ENCODE measurements around the gene C14orf119. TPM values are rescaled to one million over a fixed set of nuclear protein-coding genes. Genes with fewer than 3 reads are reported as not detected.

C14orf119 gene
- total RNA-seq, 1 experiment from 2014 or later: 81.3 TPM

DNA sequence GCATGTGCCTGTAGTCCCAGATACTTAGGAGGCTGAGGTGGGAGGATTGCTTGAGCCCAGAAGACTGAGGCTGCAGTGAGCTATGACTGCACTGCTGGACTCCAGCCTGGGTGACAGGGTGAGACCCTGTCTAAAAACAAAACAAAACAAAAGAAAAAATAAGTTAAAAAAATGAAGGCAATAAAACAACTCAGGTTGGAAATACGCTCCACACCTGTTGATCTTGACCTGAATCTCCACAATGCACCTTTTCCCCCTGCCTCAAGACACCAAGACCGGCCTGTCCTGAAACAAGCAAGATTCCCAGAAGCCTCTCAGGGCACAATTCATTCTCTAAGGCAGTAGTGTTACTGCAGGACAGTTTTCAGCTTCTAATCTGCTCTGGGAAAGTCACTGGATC, 44.6 kb downstream of the C14orf119 start (continued):
- no peak for TF ChIP-seq FOXP1 (CRISPR knock-in tag; IDR thresholded peaks at IDR 0.05; ENCODE audit: borderline replicate concordance)
- TF ChIP-seq, protein P1, sequence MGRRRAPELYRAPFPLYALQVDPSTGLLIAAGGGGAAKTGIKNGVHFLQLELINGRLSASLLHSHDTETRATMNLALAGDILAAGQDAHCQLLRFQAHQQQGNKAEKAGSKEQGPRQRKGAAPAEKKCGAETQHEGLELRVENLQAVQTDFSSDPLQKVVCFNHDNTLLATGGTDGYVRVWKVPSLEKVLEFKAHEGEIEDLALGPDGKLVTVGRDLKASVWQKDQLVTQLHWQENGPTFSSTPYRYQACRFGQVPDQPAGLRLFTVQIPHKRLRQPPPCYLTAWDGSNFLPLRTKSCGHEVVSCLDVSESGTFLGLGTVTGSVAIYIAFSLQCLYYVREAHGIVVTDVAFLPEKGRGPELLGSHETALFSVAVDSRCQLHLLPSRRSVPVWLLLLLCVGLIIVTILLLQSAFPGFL (CRISPR knock-in tag; IDR thresholded peaks at IDR 0.05; ENCODE audit: borderline replicate concordance): no peak
- TF ChIP-seq MAX (CRISPR knock-in tag; IDR thresholded peaks at IDR 0.05): no peak
- TF ChIP-seq OVOL2 (CRISPR knock-in tag; IDR thresholded peaks at IDR 0.05; ENCODE audit: borderline replicate concordance): no peak
- no peak for TF ChIP-seq NR3C1 (CRISPR knock-in tag; conservative IDR thresholded peaks at IDR 0.05; ENCODE audit: low read depth)
- no peak for TF ChIP-seq ZNF263 (CRISPR knock-in tag; IDR thresholded peaks at IDR 0.05; ENCODE audit: low read depth)
- no peak for TF ChIP-seq ZSCAN18 (CRISPR knock-in tag; IDR thresholded peaks at IDR 0.05)
- no peak for TF ChIP-seq HMGXB4 (CRISPR knock-in tag; IDR thresholded peaks at IDR 0.05)
- TF ChIP-seq GTF2I (CRISPR knock-in tag; conservative IDR thresholded peaks at IDR 0.05): no peak
- no peak for TF ChIP-seq CREM (CRISPR knock-in tag; IDR thresholded peaks at IDR 0.05)

GRCh38 chr14:23140371-23140770, 45.1 kb downstream of the C14orf119 start:
- no peaks in the 10 kb centered on the region for H3K9me3 Mint-ChIP-seq
- no peak for ATAC-seq
- H3K4me3 Mint-ChIP-seq: no peak overlapping the region
- no peak for TF ChIP-seq ZBTB21 (CRISPR knock-in tag; IDR thresholded peaks at IDR 0.05; ENCODE audit: borderline replicate concordance)
- TF ChIP-seq ESRRA (CRISPR knock-in tag; IDR thresholded peaks at IDR 0.05; ENCODE audit: borderline replicate concordance): no peak
- no peak for TF ChIP-seq ZNF121 (CRISPR knock-in tag; IDR thresholded peaks at IDR 0.05)
- no peak for TF ChIP-seq PRRX2 (CRISPR knock-in tag; IDR thresholded peaks at IDR 0.05)
- no peak for TF ChIP-seq ETV6 (CRISPR knock-in tag; IDR thresholded peaks at IDR 0.05)
- no peak for TF ChIP-seq MXD4 (CRISPR knock-in tag; IDR thresholded peaks at IDR 0.05; ENCODE audit: borderline replicate concordance)
- no peak for TF ChIP-seq EMX1 (CRISPR knock-in tag; IDR thresholded peaks at IDR 0.05)
- no peak for TF ChIP-seq CBFB (CRISPR knock-in tag; IDR thresholded peaks at IDR 0.05; ENCODE audit: low read depth)
- no peak for TF ChIP-seq MYBL2 (CRISPR knock-in tag; IDR thresholded peaks at IDR 0.05)
- no peak for TF ChIP-seq FOXJ3 (CRISPR knock-in tag; IDR thresholded peaks at IDR 0.05; ENCODE audit: borderline replicate concordance)
- TF ChIP-seq NFE2L1 (CRISPR knock-in tag; IDR thresholded peaks at IDR 0.05): no peak
- no peak for TF ChIP-seq CDX4 (CRISPR knock-in tag; IDR thresholded peaks at IDR 0.05; ENCODE audit: borderline replicate concordance)
- TF ChIP-seq ZNF232 (CRISPR knock-in tag; IDR thresholded peaks at IDR 0.05): no peak
- TF ChIP-seq TEAD4 (CRISPR knock-in tag; IDR thresholded peaks at IDR 0.05): no peak
- no peak for TF ChIP-seq TCF7 (CRISPR knock-in tag; IDR thresholded peaks at IDR 0.05; ENCODE audit: low read depth)
- TF ChIP-seq, protein P2, sequence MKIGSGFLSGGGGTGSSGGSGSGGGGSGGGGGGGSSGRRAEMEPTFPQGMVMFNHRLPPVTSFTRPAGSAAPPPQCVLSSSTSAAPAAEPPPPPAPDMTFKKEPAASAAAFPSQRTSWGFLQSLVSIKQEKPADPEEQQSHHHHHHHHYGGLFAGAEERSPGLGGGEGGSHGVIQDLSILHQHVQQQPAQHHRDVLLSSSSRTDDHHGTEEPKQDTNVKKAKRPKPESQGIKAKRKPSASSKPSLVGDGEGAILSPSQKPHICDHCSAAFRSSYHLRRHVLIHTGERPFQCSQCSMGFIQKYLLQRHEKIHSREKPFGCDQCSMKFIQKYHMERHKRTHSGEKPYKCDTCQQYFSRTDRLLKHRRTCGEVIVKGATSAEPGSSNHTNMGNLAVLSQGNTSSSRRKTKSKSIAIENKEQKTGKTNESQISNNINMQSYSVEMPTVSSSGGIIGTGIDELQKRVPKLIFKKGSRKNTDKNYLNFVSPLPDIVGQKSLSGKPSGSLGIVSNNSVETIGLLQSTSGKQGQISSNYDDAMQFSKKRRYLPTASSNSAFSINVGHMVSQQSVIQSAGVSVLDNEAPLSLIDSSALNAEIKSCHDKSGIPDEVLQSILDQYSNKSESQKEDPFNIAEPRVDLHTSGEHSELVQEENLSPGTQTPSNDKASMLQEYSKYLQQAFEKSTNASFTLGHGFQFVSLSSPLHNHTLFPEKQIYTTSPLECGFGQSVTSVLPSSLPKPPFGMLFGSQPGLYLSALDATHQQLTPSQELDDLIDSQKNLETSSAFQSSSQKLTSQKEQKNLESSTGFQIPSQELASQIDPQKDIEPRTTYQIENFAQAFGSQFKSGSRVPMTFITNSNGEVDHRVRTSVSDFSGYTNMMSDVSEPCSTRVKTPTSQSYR (CRISPR knock-in tag; IDR thresholded peaks at IDR 0.05): no peak
- TF ChIP-seq CTCF (IDR thresholded peaks at IDR 0.05): no peak
- TF ChIP-seq, protein P3, sequence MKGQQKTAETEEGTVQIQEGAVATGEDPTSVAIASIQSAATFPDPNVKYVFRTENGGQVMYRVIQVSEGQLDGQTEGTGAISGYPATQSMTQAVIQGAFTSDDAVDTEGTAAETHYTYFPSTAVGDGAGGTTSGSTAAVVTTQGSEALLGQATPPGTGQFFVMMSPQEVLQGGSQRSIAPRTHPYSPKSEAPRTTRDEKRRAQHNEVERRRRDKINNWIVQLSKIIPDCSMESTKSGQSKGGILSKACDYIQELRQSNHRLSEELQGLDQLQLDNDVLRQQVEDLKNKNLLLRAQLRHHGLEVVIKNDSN (CRISPR knock-in tag; IDR thresholded peaks at IDR 0.05): no peak
- ChIA-PET CTCF (interaction anchor here (1.0 to 1.5 kb wide), 2 partner anchors 19 to 72 kb away, joined by 3 to 6 read pairs; no protein-coding TSS in a partner anchor), POLR2A (no interaction called here)
- DNase-seq (ENCODE audit: low spot score): no peak
- no peaks in the 10 kb centered on the region for H3K27me3 Mint-ChIP-seq (ENCODE audit: low read depth)
- H3K27ac Mint-ChIP-seq: 0 out of 2 replicates have a peak overlapping the region, but pooled peaks have one; percentile 40
- H3K4me1 Mint-ChIP-seq: no peaks in the 10 kb centered on the region
- H3K36me3 Mint-ChIP-seq: peaks cover 74% of the 10 kb centered on the region

All from WTC11 (cell line).